BLaER1 (cell line): ENCODE data around the gene CENPM.
"Not testable (repeated sequence)": the region's sequence is repeated elsewhere in the genome, so short reads cannot be mapped to it uniquely, and the experiment has no call there.

ENCODE experiments used
- H3K27ac ChIP-seq: shearing (Covaris generic); formaldehyde crosslinking; 2 replicates; pipeline ENCODE4 v1.8.1; 2022
- H3K27me3 ChIP-seq: shearing (Covaris generic); formaldehyde crosslinking; 2 replicates; pipeline ENCODE4 v1.8.1; 2022
- H3K36me3 ChIP-seq: shearing (Covaris generic); formaldehyde crosslinking; 2 replicates; pipeline ENCODE4 v1.8.1; 2022
- H3K4me1 ChIP-seq: shearing (Covaris generic); formaldehyde crosslinking; 2 replicates; pipeline ENCODE4 v1.8.1; 2022
- H3K4me2 ChIP-seq: shearing (Covaris generic); formaldehyde crosslinking; 2 replicates; pipeline ENCODE4 v1.8.1; 2022
- H3K4me3 ChIP-seq: shearing (Covaris generic); formaldehyde crosslinking; 2 replicates; pipeline ENCODE4 v1.8.1; 2022
- H3K9ac ChIP-seq: shearing (Covaris generic); formaldehyde crosslinking; 2 replicates; pipeline ENCODE4 v1.8.1; 2022
- H3K9me3 ChIP-seq: shearing (Covaris generic); formaldehyde crosslinking; 2 replicates; pipeline ENCODE4 v1.8.1; 2022
- H4K20me1 ChIP-seq: shearing (Covaris generic); formaldehyde crosslinking; 2 replicates; pipeline ENCODE4 v1.8.1; 2022
- Cebpa-rat ChIP-seq: shearing (Covaris generic); IDR thresholded peaks from 2 replicates; pipeline ENCODE4 v1.8.1; 2022

Gene CENPM

DNA sequence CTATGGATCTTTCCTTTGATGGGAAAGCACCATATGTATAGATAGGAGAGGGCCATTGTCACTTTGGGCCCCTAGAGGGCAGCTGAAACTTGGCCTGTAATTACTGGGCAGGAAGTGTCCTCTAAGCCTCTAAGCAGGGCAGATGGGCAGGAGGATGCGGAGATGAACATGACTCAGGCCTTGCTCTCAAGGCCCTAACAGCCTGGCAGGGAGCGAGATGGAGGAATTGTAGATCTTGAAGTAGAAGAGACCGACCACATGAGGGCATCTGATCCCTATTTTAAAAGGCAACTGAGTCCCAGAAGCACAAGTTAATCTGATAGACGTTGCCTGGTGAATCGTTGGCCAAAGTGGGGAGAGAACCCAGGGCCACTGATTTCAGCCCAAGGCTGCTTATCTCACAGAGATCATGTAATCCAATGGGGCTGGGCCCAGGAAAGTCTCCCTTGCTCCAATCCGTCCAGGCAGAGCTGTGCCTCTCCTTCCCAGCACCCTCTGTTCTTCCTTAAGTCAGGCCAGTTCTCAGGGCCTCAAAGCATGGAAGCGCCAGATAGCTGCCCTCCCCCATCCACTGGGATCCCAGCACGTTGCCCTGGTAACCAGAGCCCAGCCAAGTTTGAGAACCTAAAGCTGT, 19.8 kb upstream of the CENPM start:
- no peak for TF ChIP-seq Cebpa-rat
- H3K4me3 ChIP-seq: no peak overlapping the region
- no peak overlapping the region for H3K4me2 ChIP-seq

DNA sequence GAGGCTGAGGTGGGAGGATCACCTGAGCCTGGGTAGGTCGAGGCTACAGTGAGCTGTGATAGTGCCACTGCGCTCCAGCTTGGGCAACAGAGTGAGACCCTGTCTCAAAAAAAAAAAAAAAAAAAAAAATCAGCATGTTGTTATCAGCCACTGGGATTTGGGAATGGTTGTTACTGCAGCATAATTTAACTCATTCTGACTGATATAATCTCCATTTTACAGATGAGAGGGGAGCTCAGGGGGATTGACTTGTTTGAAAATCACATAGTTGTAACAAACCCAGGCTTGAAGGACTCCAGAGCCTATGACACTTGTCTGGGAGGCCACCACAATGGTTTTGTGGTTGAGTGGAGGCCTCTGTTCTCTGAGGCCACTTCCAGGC, 19.3 kb upstream of the CENPM start:
- Histone ChIP-seq H4K20me1 (no peaks in the 10 kb centered on the region), H3K4me1 (peaks cover 26% of the 10 kb centered on the region), H3K9me3 (no peaks in the 10 kb centered on the region), H3K4me3 (no peak overlapping the region), H3K27ac (no peak overlapping the region), H3K36me3 (no peaks in the 10 kb centered on the region), H3K9ac (no peak overlapping the region), H3K4me2 (no peak overlapping the region), H3K27me3 (no peaks in the 10 kb centered on the region)
- TF ChIP-seq Cebpa-rat: no peak

More for the DNA sequence above, 19.8 kb upstream of the CENPM start:
- H3K9ac ChIP-seq: no peak overlapping the region
- no peaks in the 10 kb centered on the region for H3K36me3 ChIP-seq
- peaks cover 26% of the 10 kb centered on the region for H3K4me1 ChIP-seq
- H3K9me3 ChIP-seq: no peaks in the 10 kb centered on the region
- H4K20me1 ChIP-seq: no peaks in the 10 kb centered on the region
- H3K27me3 ChIP-seq: no peaks in the 10 kb centered on the region
- H3K27ac ChIP-seq: peak overlapping the region; percentile 24; the same call in 1 of the 2 replicates

DNA sequence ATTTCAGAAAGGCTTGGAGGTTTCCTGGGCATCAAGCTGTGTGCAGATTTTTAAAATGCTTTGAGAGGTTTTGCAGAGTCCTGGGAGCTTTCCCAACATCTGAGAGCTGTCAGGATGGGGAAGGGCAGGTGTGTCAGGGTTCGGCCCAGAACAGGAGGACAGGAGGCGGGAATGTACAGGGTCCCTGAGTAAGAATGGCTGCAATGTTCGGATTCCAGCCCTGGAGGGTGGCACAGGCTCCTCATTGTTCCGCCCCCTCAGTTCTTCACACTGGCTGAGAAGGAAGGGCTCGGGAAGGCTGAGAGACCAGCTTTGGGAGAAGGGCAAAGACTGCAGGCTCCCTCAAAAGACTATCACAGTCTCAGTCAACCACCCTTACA, 17.1 kb upstream of the CENPM start:
- Histone ChIP-seq H3K9me3 (no peaks in the 10 kb centered on the region), H3K27me3 (no peaks in the 10 kb centered on the region), H3K27ac (no peak overlapping the region), H3K9ac (no peak overlapping the region), H3K4me1 (peaks cover 32% of the 10 kb centered on the region), H3K4me3 (no peak overlapping the region), H3K36me3 (no peaks in the 10 kb centered on the region), H4K20me1 (no peaks in the 10 kb centered on the region), H3K4me2 (no peak overlapping the region)
- TF ChIP-seq Cebpa-rat: no peak

DNA sequence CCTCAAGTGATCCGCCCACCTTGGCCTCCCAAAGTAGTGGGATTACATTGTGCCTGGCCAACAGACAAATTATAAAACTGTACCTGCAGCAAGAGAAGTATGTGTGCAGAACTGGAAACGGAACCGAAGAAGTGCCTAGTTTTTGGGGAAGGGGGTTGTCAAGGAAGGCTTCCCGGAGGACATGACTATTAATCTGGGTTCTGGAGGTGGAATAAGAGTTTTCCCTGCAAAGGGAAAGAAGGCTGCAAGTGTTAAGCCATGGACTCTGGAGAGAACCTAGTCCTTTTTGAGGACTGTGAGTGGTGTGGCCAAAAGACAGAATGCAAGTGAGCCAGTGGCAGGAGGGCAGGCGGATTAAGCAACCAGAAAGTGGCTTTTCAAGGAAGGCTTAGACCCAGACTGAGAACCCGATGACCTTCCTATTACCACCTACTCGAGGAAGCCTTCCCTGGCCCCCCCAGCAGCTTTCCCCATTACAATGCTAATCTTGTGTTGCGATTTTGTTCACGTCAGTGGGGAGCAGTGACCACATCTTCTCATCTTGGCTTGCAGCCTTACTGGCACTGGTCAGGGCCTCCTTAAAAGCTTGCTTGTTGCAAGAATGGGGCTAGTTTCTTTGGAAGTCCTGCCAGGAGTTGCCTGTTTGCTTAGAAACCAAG, 16.6 kb upstream of the CENPM start:
- Histone ChIP-seq H3K36me3 (no peaks in the 10 kb centered on the region), H3K9ac (no peak overlapping the region), H3K4me2 (no peak overlapping the region), H3K27ac (no peak overlapping the region), H3K9me3 (no peaks in the 10 kb centered on the region), H3K4me3 (no peak overlapping the region), H3K27me3 (no peaks in the 10 kb centered on the region), H4K20me1 (no peaks in the 10 kb centered on the region), H3K4me1 (peaks cover 27% of the 10 kb centered on the region)
- TF ChIP-seq Cebpa-rat: no peak

DNA sequence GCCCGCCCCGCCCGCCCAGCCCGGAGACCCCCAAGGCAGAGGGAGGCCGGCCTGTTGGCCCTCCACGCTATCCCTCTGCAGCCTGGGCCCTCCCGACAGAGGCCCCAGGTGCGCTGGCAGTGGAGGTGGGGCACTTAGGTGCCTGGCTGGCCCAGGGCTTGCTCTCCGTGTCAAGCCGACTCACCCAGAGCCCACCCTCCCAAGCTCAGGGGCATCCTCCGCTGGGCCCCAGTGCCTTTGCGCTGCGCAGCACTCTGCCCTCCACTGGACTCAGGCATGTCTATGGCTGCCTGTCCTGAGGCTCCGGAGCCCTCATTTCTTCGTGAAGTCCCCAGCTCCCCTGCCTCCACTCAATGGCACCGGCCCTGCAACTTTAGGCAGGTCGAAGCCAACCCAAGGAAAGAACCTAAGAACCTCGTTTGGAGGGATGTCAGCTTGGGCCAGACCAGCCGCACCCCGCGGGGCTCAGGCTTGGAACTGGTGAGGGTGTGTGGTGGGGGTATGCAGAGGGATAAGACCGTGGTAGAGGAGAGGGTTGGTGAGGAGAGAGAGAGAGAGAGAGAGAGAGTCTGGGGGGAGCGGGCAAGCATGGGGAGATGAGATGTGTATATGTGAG, 11.1 kb upstream of the CENPM start:
- no peaks in the 10 kb centered on the region for H4K20me1 ChIP-seq
- no peak overlapping the region for H3K9ac ChIP-seq
- H3K4me1 ChIP-seq: peaks cover 23% of the 10 kb centered on the region
- no peak overlapping the region for H3K27ac ChIP-seq
- no peaks in the 10 kb centered on the region for H3K27me3 ChIP-seq
- no peaks in the 10 kb centered on the region for H3K9me3 ChIP-seq
- no peaks in the 10 kb centered on the region for H3K36me3 ChIP-seq
- H3K4me3 ChIP-seq: no peak overlapping the region
- no peak for TF ChIP-seq Cebpa-rat
- H3K4me2 ChIP-seq: no peak overlapping the region

DNA sequence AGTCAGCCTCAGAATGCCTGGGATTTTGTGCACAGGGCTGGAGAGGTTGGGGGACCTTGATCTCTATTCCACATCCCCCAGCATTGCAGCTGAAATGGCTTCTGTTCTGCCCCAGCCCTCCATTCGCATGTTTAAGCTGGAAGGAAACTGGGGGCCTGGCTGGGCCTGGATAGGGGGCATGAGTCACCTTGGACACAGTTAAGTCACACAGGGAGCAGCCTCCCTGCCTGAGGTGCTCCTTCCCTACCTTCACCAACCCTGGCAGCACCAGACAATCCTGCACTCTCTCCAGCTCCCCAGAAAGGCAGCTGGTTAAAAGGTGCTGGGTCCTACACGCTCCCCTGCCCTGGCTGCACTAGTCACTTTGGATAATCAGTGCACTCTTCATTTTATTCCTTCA, 5.8 kb upstream of the CENPM start:
- no peak for TF ChIP-seq Cebpa-rat
- Histone ChIP-seq H3K4me3 (no peak overlapping the region), H3K4me1 (peaks cover 60% of the 10 kb centered on the region)

DNA sequence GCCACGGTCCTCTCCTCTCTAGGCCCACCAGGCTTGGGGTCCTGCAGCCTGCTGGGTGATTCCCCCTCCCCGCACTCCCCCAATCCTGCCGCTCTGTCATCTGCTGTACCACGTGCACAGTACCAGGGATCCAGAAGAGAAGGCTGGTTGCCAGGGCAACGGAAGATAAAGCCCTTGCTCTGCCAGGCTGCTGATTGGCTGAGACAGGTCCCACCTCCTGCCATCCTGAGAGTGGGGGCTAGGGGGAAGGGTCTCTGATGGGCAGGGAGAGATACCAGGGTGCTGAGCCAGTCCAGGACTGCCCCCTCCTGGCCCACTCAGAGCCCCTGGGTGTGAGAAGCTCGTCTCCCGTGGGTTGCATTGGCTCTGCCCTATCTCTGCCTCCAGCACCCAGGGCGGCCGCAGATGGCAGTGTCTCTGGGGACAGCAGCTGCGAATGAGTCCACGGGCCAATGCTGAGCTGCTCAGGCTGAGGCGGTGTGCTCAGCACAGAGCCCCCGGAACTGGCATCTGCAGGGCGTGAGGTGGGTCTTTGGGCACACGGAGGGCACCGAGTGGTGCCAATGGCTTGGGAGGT, 5.0 kb upstream of the CENPM start, which contains the start of gene SMIM45:
TSS of gene SMIM45 (plus strand) at position 253 of the 577 bp plus-strand sequence.
- Histone ChIP-seq H4K20me1 (no peaks in the 10 kb centered on the region), H3K27me3 (no peaks in the 10 kb centered on the region; the same call in 1 of the 2 replicates), H3K9ac (no peak within 1 kb of the TSS), H3K36me3 (no peaks in the 10 kb centered on the region), H3K4me1 (peaks cover 67% of the 10 kb centered on the region), H3K4me3 (no peak within 1 kb of the TSS), H3K4me2 (peak within 1 kb of the TSS; percentile 99), H3K9me3 (no peaks in the 10 kb centered on the region), H3K27ac (peak within 1 kb of the TSS; percentile 28; the same call in 1 of the 2 replicates)
- TF ChIP-seq Cebpa-rat: no peak

More for the DNA sequence above, 5.8 kb upstream of the CENPM start:
- Histone ChIP-seq H4K20me1 (no peaks in the 10 kb centered on the region), H3K27ac (peak overlapping the region; percentile 28; the same call in 1 of the 2 replicates), H3K9me3 (no peaks in the 10 kb centered on the region), H3K4me2 (peak overlapping the region; percentile 99), H3K36me3 (no peaks in the 10 kb centered on the region), H3K9ac (no peak overlapping the region), H3K27me3 (no peaks in the 10 kb centered on the region; the same call in 1 of the 2 replicates)

DNA sequence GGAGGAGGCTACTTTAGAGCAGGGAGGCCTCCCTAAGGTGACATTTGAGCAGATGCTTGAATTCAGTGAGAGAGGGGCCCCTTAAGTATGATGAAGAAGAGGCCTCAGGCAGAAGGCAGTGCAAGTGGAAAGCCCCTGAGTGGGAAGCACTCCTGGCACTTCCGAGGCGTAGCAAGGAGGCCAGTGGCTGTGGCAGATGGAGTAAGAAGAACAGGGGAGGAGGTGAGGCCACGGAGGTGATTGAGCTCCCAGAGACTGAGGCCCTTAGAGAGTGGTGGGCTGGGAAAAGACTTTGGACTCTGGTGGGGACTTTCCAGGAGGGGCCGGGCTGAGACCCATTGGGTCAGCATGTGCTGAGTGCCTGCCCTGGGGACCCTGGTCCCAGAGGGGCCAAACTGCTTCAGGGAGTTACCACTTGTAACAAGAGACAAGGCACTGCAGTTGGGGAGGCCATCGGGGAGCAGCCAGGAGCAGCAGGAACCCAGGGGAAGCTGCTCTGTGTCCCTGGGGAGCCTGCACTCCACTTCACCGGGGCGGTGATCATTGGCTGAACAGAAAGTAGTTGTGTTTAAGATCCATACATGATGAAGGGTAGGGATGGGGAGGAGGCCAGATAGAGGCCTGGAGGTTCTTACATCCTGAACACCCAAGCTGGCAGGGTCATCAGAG, 2.5 kb upstream of the CENPM start:
- H3K4me1 ChIP-seq: peaks cover 85% of the 10 kb centered on the region
- no peaks in the 10 kb centered on the region for H3K9me3 ChIP-seq
- H3K4me2 ChIP-seq: peak overlapping the region; percentile 99
- H3K36me3 ChIP-seq: peaks cover 8% of the 10 kb centered on the region
- H3K27me3 ChIP-seq: no peaks in the 10 kb centered on the region; the same call in 1 of the 2 replicates
- H3K27ac ChIP-seq: peak overlapping the region; percentile 78
- H3K4me3 ChIP-seq: peak overlapping the region; percentile 31; the same call in 1 of the 2 replicates
- TF ChIP-seq Cebpa-rat: no peak
- peak overlapping the region; percentile 50 for H3K9ac ChIP-seq
- H4K20me1 ChIP-seq: no peaks in the 10 kb centered on the region

DNA sequence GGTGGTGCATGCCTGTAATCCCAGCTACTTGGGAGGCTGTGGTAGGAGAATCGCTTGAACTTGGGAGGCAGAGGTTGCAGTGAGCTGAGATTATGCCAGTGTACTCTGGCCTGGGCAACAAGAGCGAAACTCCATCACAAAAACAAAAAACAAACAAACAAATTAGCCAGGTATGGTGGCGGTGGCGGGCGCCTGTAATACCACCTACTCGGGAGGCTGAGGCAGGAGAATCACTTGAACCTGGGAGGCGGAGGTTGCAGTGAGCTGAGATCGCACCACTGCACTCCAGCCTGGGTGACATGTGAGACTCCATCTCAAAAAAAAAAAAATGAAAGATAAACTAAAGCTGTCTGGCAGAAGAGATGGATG, 2.0 kb upstream of the CENPM start:
- H4K20me1 ChIP-seq, H3K27me3 ChIP-seq, H3K27ac ChIP-seq, H3K9me3 ChIP-seq: not testable (repeated sequence)
- peaks cover 90% of the 10 kb centered on the region for H3K4me1 ChIP-seq
- H3K36me3 ChIP-seq: peaks cover 14% of the 10 kb centered on the region
- H3K4me3 ChIP-seq: 0 out of 2 replicates have a peak overlapping the region, but pooled peaks have one; percentile 31
- H3K9ac ChIP-seq: peak overlapping the region; percentile 50; the same call in 1 of the 2 replicates
- H3K4me2 ChIP-seq: peak overlapping the region; percentile 99
